SHP77 (cell line): ENCODE data around the gene HYAL3.
"Not testable (repeated sequence)": the region's sequence is repeated elsewhere in the genome, so short reads cannot be mapped to it uniquely, and the experiment has no call there.

Experiments
- DNase-seq, 2 experiments: peaks; one replicate each; lab custom pipeline; 2025; lab: John Stamatoyannopoulos, UW

HYAL3 gene

GRCh38 chr3:50270422-50271224 lies 28.6 kb downstream of the HYAL3 start:
- DNase-seq, result no peak

GRCh38 chr3:50269977-50270413 lies 29.2 kb downstream of the HYAL3 start:
- no peak for DNase-seq

DNA sequence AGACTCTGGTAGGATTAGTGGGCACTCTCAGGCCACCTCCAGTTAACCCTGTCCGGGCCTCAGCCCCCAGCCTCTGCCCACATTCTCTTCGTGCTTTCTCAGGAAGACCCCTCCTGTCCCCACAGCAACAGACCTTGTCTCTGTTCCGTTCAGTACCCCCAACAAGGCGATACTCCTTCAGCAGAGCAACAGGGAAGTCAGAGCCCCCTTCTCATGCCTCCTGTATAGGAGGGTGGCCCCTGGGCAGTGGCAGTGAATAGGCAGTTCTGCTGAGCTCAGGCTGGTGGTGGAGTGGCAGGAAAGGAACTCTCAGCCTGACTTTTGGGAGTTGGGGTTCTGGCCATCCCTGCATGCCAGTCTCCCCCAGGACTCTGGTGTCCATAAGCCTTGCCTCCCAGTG lies 29.7 kb downstream of the HYAL3 start:
- DNase-seq, result no peak

GRCh38 chr3:50268703-50269451 lies 30.3 kb downstream of the HYAL3 start, which contains the start of gene SEMA3B:
Gene SEMA3B (plus strand): TSS chr3:50269147. CDS start chr3:50269241, 94 bp downstream.
- DNase-seq, result no peak

DNA sequence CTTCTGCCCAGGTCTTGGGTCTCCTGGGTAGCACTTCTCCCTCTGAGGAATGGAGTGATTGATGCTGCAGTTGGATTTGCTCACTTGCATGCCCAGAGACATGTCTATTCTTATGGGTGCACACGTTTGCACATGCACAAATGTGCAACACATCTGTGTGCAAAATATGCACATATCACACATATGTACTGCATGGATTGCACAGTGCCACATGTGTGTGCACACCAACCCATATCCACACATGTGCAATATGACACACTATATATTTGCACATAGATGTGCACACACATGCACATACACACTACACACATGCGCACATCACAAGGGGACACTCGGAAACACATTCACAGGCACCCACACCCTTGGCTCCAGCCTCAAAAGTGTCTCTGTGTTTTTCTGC lies 30.9 kb downstream of the HYAL3 start:
- no peak for DNase-seq

- DNase-seq, result no peak
Measured at GRCh38 chr3:50267280-50267913, 31.8 kb downstream of the HYAL3 start.

GRCh38 chr3:50266836-50267235 lies 32.4 kb downstream of the HYAL3 start:
- DNase-seq, result no peak

DNA sequence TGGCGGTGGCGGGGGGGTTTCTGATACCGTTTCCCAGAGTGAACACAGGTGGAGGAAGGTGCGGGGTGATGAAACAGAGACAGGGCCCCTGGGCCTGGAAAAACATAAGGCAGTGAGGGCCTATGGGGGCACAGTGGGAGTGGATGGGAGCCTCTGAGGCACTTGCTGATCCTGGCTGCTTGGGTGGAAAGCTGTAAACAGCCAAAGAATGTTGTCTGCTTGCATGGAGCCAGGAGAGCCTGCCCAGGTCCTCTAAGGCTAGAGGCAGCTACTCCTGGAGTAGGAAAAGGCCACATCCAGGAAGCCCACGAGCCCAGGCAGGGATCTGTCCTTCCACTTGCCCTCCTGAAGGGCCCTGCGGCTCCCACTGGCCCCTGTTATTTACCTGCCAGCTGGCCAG lies 33.2 kb downstream of the HYAL3 start:
- DNase-seq, result no peak

DNA sequence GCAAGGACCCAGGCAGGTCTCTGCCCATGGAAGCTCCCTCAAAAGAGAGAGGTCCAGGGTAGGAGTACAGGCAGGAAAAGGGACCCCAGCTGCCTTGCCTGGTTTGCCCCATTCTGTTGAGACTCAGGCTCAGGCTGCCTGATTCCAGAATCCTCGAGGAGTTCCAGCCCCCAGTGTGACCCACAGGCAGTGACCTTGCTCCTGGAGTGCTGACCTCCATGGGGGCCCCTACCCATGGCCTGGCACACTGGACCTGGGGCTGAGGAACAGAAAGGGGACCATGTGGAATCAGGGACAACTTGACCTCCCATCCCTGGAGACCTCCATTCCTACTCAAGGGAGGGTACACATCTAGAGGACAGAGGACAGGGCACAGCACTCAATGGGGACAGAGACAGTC lies 33.6 kb downstream of the HYAL3 start:
- no peak for DNase-seq

DNA sequence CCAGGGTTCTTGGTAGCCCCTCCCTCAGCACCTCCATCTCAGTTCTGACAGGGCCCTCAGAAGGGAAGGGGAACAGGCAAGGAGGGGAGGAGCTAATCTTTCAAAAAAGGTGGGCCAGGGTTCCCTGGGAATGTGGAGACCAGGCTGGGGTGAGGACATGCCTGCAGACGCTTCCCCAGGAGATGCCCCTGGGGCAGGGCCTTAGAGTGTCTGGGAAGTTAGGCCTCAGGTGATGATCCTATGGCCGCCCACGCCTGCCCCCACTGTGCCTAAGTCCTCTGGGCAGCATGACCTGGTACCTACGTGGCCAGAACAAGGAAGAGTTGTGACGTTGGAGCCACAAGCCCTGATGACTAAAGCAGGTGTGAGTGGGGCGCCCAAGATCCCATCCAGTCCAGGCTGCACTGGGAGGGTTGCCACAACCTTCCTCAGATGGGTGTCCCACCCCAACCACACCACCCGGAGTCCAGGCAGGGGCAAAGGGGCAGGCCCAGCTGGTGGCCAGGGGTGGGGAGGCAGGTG lies 34.2 kb downstream of the HYAL3 start:
- no peak for DNase-seq

- no peak for DNase-seq
Measured at GRCh38 chr3:50264383-50264963, 34.7 kb downstream of the HYAL3 start.

DNA sequence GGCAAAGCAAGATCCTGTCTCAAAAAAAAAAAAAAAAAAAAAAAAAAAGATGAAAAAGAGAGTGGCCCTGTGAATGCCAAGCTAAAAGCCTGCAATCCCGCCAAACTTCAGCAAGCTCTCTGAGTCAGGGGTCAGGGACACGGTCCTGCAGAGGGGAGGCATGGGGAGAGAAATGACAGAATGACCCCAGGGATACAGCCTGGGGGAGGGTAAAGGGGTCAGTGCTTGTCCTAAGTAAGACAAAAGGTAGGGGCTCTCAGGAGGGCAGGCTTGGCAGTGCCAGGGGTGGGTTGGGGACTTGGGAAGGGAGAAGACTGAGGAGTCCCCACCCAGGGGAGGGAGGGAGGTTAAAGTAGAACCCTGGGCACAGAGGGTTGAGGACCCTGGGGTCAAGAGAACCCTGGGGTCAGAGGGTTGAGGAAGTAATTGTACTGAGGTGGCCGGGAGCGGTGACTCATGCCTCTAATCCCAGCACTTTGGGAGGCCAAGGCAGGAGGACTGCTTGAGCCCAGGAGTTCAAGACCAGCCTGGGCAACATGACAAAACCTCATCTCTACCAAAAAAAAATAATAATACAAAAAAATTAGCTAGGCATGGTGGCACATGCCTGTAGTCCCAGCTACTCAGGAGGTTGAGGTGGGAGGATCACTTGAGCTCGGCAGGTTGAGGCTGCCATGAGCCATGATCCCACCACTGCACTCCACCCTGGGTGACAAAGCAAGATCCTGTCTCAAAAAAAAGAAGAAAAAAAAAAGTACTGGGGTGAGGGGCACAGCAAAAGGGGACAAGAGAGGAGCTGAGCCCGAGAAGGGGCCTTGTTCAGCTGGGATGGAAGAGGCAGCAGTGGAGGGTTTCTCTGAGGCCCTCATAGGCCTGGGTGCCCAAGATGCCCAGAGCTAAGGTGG lies 35.5 kb downstream of the HYAL3 start:
- no peak for DNase-seq

GRCh38 chr3:50262778-50263177 lies 36.4 kb downstream of the HYAL3 start:
- DNase-seq, result no peak

- DNase-seq, result not testable (repeated sequence)
Measured at GRCh38 chr3:50262200-50262599, 37.0 kb downstream of the HYAL3 start.

- DNase-seq, result no peak
Measured at GRCh38 chr3:50261505-50261904, 37.7 kb downstream of the HYAL3 start.

DNA sequence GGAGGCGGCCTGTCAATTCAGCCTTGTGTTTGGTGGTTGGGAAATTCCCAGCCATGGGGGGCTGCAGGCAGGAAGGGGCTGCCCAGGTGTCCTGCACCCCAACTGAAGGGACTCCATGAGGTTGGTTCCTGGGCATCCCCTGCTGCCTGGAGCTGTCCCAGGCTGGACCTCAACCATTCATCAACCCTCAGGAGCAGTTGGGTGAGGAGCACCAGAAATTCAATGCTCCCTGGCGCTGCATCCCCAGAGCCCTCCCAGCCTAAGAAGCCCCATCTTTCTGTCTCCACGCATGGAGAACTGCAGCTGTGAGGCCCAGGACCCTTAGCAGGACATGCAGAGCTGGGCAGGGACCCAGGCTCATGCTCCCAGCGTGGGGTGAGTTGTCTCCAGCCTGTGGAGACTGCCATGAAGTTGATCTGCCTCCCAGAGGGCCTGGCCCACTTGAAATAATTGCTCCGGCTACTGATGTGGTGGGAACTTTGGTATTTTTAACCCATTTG lies 38.2 kb downstream of the HYAL3 start:
- DNase-seq, result no peak

- peak; percentile 72 to 85 for DNase-seq
Measured at GRCh38 chr3:50260027-50260941, 38.9 kb downstream of the HYAL3 start.

DNA sequence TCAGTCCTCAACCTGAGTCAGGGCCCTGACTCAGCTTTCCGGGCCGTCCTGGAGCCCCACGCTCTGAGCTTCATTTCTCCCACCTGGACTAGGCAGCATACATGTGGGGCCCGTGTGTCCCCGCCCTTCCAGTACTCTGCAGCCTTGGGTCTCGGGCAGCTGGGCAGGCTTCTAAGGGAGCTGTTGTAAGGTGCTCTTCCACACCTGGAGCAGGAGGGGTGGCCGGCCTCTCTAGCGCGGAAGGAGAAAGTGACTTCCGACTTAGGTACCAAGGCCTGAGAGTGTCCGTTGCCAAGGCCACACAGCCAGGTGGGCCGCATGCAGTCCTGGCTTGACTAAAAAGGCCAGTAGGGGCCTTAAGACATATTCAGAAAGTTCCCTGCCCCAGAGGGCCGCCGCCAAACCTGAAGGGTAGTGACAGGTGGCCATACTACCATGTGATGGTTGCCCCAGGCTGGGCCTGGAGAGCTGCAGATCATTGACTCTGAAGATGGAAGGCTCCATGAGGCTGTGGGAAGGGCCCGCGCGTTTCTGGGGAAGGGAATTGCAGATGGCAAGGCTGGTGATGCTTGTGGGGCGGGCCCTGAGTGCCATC lies 39.7 kb downstream of the HYAL3 start:
- no peak for DNase-seq

- DNase-seq, result no peak
Measured at GRCh38 chr3:50258979-50259378, 40.2 kb downstream of the HYAL3 start.
